Stimulated activated CD4-positive, alpha-beta T cell treated with anti-CD3 and anti-CD28 coated beads, TNF-alpha, amount 100 ng/mL, for 48 hours (primary cell): ENCODE measurements around the gene SNED1.

Source experiments
- DNase-seq, 3 donors: peaks; one replicate each; pipeline ENCODE4 v3.0.0-alpha.2; 2020; ENCODE audit warnings: low read depth in 3 of 3

Gene SNED1

DNA sequence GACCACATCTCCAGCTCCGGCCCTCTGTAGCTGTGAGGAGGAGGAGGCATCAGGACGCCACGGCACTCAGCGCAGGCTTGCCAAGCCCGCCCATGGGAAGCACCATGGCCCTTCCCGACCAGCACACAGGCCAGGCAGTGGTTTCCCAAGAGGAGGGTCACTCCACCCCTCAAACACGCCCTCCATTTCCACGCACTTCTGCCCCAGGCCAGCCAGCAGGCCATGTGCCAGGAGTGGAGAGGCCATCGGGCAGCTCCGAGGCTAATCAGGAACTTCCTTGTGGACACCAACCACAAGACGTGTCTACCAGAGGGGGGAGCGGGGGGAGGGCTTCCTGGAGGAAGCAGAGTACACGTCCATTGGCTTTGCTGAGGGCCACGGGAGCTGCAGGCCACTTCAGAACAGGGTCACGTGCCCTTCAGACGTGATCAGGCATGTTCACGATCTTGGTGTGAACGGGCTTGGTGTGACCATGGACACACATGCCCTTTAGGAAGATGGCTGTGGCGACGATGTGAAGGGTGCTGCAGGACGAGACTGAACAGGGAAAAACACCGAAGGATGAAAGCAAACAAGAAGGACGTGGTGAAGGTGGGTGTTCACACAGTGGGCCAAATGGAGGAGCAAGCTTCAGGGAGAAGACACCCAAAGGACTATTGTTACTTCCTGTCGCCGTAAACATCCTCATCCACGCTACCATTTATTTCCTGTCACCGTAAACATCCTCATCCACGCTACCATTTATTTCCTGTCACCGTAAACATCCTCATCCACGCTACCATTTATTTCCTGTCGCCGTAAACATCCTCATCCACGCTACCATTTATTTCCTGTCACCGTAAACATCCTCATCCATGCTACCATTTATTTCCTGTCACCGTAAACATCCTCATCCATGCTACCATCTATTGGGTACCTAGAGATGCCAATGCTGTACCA is 110.1 kb downstream of the SNED1 start:
- DNase-seq = no peak

DNA sequence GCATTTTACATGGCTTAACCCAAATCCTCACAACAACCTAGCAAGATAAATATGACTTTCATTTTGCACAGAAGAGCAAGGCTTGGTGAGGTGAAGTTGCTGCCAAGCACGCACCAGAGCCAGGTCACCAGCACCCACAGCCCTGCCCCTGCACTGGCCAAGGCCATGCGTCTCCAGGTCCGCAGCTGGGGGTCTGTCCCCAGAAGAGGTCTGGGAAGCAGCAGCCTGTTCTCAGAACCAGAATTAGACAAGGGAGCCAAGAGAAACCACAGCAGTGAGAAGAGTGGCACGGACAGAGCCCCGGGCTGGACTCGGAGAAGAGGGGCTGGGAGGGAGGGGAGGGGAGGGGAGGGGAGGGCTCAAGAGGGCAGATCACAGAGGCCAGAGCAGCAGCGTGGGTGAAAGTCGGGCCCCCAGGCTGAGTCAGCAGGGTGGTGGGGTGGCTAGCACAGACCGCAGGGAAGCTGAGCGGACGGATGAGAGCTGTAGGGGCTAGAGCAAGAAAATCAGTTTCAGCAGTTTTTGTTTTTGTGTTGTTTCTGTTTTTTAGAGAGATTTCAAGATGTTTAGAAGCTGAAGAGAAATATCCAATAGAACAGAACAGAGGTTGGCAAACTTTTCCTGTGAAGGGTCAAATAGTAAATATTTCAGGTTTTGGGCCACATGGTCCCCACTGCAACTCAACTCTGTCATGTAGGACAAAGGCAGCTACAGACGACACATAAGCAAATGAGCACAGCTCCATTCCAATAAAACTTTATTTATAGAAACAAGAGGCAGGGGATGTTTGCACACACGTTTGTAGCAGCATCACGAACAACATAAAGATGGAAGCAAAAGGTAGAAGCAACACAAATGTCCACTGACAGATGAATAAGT is 111.0 kb downstream of the SNED1 start:
- DNase-seq = no peak

DNA sequence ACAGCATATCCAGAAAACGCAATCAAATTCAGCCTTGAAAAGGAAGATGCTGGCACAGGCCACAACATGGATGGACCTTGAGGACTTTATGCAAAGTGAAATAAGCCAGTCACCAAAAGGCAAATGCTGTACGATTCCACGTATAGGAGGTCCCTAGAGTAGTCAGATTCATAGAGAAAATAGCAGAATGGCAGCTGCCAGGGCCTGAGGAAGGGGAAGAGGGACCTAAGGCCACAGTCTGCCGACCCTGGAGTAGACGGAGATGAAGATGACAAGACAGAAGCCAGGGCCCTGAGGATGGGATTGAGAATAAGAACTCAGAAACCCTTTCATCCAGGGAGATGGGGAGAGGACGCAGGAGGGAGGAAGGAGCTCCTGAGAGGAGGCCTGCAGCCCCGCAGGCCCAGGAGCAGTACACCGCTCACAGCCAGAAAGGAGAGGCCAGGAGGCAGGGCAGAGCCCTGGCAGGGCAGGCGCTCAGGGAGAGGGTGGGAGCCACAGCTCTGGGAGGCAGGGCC is 111.7 kb downstream of the SNED1 start:
- DNase-seq = no peak

DNA sequence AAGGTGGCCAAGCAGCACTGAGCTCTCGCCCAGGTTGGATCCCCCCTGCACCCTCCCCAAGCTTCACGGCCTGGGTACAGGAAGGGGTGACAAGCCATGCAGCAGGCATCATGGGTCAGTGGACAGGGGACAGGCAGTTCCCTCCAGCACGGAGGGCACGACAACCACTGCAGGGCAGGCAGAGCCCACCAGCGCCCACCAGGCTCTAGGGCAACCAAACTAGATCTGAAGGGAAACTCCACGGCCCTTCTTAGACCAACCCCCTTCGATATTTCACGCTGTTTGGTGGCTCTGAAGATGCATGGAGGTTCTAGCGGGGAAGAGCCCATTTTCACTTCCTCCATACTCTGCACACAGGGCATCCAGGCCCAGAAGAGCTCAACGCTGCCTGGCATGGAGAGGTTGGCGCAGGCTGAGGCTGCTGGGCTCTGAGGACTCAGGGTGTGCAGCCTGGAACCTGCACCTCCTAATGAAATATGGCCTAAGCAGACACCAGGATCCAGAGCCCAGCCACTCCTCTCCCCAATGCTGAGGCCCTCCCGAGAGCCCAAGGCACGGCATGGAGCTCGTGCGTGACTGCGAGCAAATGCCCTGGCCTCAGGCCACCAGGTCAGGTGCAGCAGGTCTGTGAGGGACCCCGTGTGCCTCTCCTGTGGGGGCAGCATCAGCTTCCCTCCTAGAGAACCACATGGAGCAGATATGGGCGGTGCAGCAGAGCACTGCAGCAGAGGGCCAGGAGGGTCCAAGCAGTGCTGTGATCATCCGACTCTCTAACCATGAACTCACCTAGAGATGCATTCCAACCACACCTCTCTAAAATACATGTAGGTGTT is 112.4 kb downstream of the SNED1 start:
- no peak for DNase-seq

DNA sequence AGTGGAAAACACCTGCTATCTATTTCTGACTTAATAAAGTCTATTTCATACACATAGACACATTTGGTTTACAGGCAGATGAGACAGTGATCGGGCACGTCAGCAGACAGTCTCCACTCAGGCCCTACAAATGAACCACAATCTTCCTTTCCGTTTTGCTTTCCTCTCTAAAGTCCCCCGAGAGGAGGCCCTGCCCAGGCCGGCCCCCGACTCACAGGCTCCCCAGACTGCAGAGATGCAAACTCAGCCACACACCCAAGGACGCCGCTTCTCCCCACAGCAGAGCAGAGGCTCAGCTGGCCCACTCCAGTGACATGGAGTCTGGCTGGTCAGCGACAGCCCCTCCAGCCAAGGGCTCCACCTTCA is 113.0 kb downstream of the SNED1 start:
- DNase-seq = no peak

DNA sequence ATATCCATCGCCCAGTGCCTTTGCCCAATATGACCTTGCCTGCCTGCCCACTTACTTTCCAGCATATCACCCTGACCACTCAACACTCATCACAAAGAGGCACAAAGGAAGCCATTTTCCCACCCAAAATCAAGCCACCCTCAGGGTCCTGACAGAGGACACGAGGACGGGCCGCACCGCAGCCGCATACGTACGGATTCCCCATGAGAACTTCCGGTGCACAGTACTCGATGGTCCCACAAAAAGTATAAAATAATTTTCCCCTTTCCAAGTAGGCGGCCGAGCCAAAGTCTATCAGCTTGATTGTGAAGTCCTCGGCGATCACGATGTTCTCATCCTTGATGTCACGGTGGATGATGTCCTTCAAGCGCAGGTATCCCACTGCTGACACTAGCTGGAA is 113.6 kb downstream of the SNED1 start:
- no peak for DNase-seq

DNA sequence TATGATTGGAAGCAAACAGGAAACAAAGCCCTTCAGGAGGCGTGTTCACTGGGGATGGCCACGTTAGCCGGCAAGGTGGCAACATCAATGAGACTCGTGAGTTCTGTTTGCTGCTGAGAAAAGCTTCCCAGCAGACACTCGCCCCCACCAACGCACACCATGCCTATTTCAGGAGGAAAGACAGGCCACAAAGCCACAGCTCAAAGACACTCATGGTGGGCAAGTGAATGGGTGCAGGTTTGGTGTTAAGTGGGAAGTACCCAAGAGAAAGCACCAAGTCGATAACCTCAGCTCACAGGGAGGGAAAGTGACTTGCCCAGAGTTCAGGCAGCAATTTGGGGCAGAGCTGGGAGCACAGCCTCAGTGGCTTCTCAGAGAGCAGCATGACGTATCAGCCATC is 114.2 kb downstream of the SNED1 start:
- DNase-seq = peak in 1 of 3 donors; percentile 33

DNA sequence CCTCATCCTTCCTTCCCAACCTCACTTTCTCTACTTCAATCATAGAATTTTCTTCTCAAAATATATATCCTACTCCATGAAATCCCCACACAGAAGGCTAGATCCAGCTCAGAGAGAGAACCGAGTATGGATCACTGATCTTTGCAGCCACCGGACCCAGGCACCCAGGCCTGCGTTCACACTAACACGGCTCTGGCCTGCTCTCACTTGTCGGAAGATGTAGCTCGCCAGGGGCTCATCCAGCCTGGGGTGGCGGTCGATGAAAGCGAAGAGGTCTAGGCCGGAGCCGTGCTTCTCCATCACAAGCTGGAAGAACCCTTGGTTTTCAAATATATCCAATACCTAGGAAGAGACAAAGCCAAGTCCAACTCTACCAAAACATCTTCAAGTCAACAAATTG is 116.4 kb downstream of the SNED1 start:
- DNase-seq = no peak

DNA sequence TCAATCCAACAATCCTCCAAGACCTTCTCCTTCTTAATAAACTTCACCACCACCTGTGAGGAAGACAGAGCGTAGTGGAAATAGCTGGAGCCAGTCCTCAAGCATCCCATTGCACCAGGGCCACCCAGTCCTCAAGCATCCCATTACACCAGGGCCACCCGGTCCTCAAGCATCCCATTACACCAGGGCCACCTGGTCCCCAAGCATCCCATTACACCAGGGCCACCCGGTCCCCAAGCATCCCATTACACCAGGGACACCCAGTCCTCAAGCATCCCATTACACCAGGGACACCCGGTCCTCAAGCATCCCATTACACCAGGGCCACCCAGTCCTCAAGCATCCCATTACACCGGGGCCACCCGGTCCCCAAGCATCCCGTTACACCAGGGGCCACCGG is 116.9 kb downstream of the SNED1 start:
- no peak for DNase-seq

DNA sequence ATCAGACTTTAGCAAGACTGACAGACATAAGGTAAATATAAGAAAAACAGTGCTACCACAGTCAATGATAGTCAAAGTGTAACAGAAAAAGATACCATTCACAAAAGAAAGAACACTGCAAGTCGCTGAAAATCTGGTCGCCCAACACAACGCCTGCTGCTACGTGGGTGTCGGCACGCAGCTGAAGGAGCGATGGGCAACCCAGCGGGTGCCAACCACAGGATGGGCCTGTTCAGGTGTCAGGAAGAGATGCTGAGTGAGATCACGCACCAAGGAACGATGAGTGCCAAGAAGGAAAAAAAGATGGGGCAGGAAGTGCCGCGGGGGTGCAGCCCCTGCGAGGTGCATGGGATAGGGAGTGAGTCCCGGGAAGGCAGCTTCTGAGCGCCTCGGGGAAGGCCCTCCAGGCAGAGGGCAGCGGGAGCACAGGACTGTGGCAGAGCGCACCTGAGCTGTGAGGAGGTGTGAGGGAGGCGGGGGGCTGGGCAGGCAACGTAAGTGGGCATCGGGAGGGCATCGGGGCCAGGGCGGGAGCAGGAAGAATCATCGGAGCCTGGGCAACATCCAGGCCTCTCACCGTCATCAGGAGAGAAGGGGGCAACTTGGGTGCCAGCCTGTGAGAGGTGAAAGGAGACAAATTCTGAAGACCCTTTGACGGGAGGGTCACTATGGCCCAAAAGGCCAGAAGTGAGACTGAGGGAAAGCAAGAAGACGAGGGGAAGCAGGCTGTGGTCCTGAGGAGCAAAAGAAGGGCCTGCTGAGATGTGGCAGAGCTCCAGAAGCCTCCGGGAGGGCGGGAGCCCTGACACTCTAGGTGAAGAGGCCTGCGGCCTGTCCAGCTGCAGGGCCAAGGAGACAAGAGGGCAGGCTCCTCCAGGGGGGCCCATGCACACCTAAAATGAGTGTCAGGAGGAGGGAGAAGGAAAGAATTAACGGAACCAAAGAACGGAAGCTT is 118.5 kb downstream of the SNED1 start:
- DNase-seq = no peak

DNA sequence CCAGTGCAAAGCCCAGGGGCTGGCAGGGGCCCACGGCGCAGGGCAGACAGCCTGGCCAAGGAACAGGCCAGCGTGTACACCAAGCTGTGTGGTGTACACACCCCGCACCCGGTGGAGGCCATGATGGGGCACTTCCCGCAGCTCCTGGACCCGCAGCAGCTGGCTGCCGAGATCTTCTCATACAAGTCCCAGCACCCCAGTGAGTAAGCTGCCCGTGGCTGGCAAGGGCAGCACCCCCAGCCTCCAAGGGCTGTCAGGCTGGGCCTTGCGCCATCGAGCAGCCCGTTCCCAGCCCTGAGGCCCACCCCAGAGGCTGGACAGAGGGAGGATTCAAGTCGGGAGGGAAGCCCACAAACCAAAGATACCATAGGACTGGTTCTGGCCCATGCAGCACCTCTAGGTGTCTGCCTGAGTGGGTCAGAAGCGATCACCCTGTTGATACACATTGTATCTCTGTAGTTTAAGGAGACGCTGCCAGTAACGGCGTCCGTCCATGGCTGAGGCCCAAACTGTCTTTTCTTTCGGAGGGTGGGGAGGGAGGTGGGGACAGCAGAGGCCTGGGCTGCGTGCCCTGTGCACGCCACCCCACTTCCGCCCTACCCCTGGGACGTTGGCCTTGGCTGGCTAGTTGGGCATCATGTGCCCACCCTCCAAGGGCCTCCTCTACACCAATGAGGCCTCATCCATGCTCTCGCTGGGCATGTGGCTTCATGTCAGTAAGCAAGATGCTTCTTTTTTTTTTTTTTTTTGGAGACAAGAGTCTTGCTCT is 120.5 kb downstream of the SNED1 start:
- no peak for DNase-seq

DNA sequence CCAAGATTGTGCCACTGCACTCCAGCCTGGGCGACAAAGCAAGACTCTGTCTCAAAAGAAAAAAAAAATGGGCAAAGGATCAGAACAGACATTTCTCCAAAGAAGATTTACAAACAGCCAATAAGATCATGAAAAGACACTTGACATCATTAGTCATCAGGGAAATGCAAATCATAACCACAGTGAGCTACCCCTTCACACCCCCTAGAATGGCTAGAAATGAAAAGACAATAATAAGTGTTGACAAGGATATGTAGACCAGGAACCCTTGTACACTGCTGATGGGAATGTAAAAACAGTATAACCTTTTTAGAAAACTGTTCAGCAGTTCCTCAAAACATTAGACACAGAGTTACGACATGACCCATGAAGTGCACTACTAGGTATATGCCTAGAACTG is 122.0 kb downstream of the SNED1 start:
- DNase-seq = no peak

DNA sequence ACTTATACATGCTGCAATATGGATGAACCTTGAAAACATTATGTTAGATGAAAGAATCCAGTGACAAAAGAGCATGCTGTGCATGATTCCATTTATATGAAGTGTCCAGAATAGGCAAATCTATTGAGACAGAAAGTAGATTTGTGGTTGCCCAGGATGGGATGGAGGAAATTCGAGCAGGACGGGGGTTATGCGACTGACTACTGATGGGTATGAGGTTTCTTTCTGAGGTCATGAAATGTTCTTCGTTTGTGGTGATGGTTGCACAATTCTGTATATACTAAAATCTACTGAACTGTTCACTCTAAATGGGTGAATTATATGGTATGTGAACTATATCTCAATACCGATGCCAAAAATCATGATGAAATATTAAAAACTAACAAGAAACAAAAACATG is 122.6 kb downstream of the SNED1 start:
- no peak for DNase-seq

DNA sequence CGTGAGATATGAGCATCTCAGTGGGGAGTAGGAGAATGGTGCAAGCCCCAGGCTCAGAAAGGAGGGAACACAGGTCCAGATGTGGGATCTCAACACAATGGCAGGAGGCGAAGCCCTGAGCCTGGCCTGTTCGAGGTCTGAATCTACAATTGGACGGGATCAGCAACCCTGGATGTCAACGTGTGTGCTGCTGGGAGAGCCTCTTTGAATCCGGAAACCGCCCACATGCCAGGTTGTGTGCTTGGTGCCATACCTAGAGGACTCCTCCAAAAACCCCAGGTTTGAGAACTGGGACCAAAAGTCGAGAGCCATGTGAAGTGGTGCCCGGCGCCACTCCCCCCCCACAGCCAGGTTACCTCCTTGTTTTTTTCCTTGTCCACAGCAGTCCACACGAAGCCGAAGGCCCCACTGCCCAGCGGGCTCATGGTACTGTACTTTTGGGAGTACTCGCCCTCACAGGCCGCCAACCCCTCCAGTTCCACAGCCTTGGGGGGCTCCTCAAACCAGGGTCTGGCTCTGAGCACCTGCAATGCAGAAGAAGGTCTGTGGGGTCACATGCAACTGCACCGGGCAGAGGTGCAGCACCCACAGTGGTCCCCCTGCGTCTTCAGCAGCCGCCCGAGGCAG is 124.1 kb downstream of the SNED1 start:
- no peak for DNase-seq

DNA sequence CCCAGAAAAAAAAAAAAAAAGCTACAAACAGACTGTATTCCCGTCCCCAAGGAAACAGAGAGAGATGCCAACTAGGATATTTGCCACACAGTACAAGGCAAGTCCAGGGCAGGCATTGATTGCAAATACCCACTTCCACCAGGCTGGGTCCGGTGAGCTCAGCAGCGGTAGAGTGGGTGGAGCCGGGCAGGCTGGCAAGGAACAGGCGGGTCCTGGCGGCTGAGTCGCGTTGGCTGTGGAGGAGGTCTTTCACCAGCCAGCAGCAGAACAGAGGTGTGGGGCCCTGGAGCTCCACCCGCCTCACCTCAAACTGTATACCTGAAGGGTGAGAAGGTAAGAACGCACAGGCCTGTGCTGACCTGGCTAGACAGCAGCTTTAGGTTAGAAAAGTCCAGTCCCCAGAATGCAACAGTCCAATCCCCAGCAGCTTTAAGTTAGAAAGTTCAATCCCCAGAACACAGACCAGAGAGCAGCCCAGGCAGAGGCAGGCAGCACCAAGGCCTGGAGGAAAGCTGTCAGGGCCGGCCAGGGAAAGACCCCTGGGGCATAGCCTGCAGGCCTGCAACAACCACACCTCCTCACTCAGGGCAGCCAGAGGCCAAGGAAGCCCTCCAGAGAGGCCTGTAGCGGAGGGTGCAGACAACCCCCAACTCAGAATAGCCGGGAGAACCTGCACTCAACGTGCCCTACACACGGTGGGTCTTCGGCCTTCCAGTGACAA is 125.6 kb downstream of the SNED1 start:
- DNase-seq = no peak

DNA sequence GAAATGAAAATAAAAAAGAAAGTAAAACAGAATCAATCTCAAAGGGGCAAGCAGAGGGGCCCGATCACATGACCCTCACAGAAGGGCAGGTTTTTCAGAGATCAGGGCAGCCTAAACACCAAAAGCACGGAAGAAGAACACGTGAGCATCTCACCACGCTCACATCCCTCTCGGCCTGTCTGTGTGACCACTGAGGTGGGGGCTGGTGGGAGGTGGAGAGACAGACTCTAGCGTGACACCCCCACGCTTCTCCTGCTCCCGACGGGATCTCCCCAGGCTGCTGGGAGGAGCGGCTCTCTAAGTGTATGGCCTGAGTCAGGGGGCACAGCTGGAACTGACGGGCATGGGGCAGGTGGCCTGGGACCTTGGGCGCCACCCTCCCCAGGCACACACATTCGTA is 127.2 kb downstream of the SNED1 start:
- DNase-seq = no peak

DNA sequence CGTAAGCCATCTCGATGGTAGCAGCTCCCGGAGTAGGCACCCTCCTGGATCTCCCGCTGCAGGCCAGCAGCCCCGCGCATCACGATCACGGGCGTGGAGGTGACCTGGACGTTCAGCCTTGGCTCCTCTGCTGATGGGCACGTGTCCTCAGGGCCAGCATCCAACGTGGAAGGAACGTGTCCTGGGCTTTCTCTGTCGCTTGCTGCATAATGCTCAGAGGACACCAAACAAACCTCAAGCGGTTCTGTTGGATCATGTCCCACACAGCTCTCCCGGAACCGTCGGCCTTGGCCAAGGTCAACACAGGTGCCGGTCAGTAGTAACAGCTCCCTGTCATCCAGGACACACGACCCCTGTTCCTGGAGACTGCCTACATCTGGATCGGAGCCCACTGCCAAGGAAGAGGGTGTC is 127.8 kb downstream of the SNED1 start:
- DNase-seq = no peak

DNA sequence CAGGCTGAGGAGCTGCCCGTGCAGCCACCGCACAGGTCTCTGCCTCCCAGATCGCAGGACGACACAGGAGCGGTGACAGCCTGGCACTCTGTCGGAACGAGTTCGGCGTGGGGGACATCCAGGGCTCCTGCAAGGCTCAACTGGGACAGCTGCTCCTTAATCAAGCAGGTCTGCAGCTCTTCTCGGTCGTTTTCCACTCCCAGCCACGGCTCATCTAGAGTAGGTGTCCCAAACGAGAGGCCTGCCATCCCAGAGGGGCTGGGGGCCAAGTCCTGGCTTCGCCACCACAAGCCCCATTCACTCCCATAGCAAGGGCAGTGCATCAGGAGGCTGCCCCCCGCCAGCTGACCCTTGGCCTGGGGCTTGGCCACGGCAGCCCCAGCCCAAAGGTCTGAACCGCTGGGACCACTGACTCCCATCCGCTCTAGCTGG is 128.4 kb downstream of the SNED1 start:
- no peak for DNase-seq

DNA sequence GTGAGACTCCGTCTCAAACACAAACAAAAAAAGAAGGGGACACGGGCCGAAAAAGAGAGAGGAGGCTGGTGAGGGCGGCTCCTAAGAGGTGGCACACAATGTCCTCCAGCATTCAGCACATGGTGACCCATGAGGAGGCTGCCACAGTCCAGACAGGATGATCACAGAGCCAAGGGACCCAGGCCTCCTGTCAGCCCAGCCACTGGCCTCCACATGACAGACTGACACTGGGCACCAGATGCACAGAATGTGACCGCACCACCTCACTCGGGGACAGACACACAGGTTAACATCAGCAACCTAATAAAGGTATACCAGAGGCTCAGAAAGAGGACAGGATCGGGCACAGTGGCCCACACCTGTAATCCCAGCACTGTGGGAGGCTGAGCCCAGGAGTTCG is 129.8 kb downstream of the SNED1 start:
- DNase-seq = no peak
